ENCODE results near the gene RGS6. TPM values are rescaled to one million over a fixed set of nuclear protein-coding genes. Genes with fewer than 3 reads are reported as not detected.

Gene RGS6
- total RNA-seq, 1 donor from 2014 or later, result 0.24 TPM

GRCh38 chr14:72401101-72401625 is 468.9 kb downstream of the RGS6 start:
- no peak for DNase-seq (ENCODE audit: extremely low spot score, unreplicated experiment)
- TF ChIP-seq CTCF (IDR thresholded peaks at IDR 0.05), result no peak
- Mint-ChIP-seq H3K27ac (ENCODE audit: unreplicated experiment) (no peak overlapping the region), H3K36me3 (ENCODE audit: unreplicated experiment) (no peaks in the 10 kb centered on the region), H3K4me1 (ENCODE audit: unreplicated experiment) (no peaks in the 10 kb centered on the region), H3K9me3 (ENCODE audit: unreplicated experiment) (no peaks in the 10 kb centered on the region), H3K4me3 (ENCODE audit: unreplicated experiment) (no peak overlapping the region), H3K27me3 (ENCODE audit: unreplicated experiment) (peaks cover 11% of the 10 kb centered on the region)

GRCh38 chr14:72401632-72402376 is 469.6 kb downstream of the RGS6 start:
- peaks cover 11% of the 10 kb centered on the region for H3K27me3 Mint-ChIP-seq (ENCODE audit: unreplicated experiment)
- no peak for DNase-seq (ENCODE audit: extremely low spot score, unreplicated experiment)
- H3K27ac Mint-ChIP-seq (ENCODE audit: unreplicated experiment), result no peak overlapping the region
- no peak overlapping the region for H3K4me3 Mint-ChIP-seq (ENCODE audit: unreplicated experiment)
- H3K9me3 Mint-ChIP-seq (ENCODE audit: unreplicated experiment), result no peaks in the 10 kb centered on the region
- no peaks in the 10 kb centered on the region for H3K4me1 Mint-ChIP-seq (ENCODE audit: unreplicated experiment)
- H3K36me3 Mint-ChIP-seq (ENCODE audit: unreplicated experiment), result no peaks in the 10 kb centered on the region
- TF ChIP-seq CTCF (IDR thresholded peaks at IDR 0.05), result no peak

- Mint-ChIP-seq H3K4me3 (ENCODE audit: unreplicated experiment) (no peak overlapping the region), H3K27ac (ENCODE audit: unreplicated experiment) (no peak overlapping the region), H3K36me3 (ENCODE audit: unreplicated experiment) (no peaks in the 10 kb centered on the region), H3K27me3 (ENCODE audit: unreplicated experiment) (peaks cover 11% of the 10 kb centered on the region), H3K9me3 (ENCODE audit: unreplicated experiment) (no peaks in the 10 kb centered on the region), H3K4me1 (ENCODE audit: unreplicated experiment) (no peaks in the 10 kb centered on the region)
- no peak for DNase-seq (ENCODE audit: extremely low spot score, unreplicated experiment)
- no peak for TF ChIP-seq CTCF (IDR thresholded peaks at IDR 0.05)
Measured at GRCh38 chr14:72402377-72402772, 470.1 kb downstream of the RGS6 start.

- Mint-ChIP-seq H3K27me3 (ENCODE audit: unreplicated experiment) (peaks cover 7% of the 10 kb centered on the region), H3K9me3 (ENCODE audit: unreplicated experiment) (no peaks in the 10 kb centered on the region), H3K36me3 (ENCODE audit: unreplicated experiment) (no peaks in the 10 kb centered on the region), H3K4me1 (ENCODE audit: unreplicated experiment) (no peaks in the 10 kb centered on the region), H3K27ac (ENCODE audit: unreplicated experiment) (no peak overlapping the region), H3K4me3 (ENCODE audit: unreplicated experiment) (no peak overlapping the region)
- TF ChIP-seq CTCF (IDR thresholded peaks at IDR 0.05), result no peak
- no peak for DNase-seq (ENCODE audit: extremely low spot score, unreplicated experiment)
Measured at GRCh38 chr14:72404106-72404774, 472.0 kb downstream of the RGS6 start.

- DNase-seq (ENCODE audit: extremely low spot score, unreplicated experiment), result no peak
- no peak overlapping the region for H3K27ac Mint-ChIP-seq (ENCODE audit: unreplicated experiment)
- no peaks in the 10 kb centered on the region for H3K36me3 Mint-ChIP-seq (ENCODE audit: unreplicated experiment)
- H3K4me1 Mint-ChIP-seq (ENCODE audit: unreplicated experiment), result no peaks in the 10 kb centered on the region
- no peak for TF ChIP-seq CTCF (IDR thresholded peaks at IDR 0.05)
- H3K27me3 Mint-ChIP-seq (ENCODE audit: unreplicated experiment), result peaks cover 7% of the 10 kb centered on the region
- H3K9me3 Mint-ChIP-seq (ENCODE audit: unreplicated experiment), result no peaks in the 10 kb centered on the region
- H3K4me3 Mint-ChIP-seq (ENCODE audit: unreplicated experiment), result no peak overlapping the region
Measured at GRCh38 chr14:72404998-72405397, 472.8 kb downstream of the RGS6 start.

Data from osteocyte (in vitro differentiated cells).